ENCODE results near the gene FBXL17. TPM values are rescaled to one million over a fixed set of nuclear protein-coding genes. Genes with fewer than 3 reads are reported as not detected.

FBXL17 gene
- total and polyA plus RNA-seq, 2 of the 13 experiments (the other 11 are each of a cell fraction or from before 2014, with no cell fraction given) = 3.0 to 7.9 TPM

- no peak for TF ChIP-seq RBM22 (optimal IDR thresholded peaks at IDR 0.05; ENCODE audit: low read length)
These were observed 563.9 kb downstream of the FBXL17 start (continued) for GRCh38 chr5:107817951-107818350.

- ATAC-seq (no peak), DNase-seq (ENCODE audit: low spot score) (no peak), FAIRE-seq (no peak)
- H3K79me2 ChIP-seq (ENCODE audit: insufficient read depth, low read length) = no peaks in the 10 kb centered on the region
- intact Hi-C loops (cut with micrococcal nuclease; ENCODE audit: unreplicated experiment) = no loop called here
- no peak overlapping the region for H3K4me3 ChIP-seq (replicated peaks in 1 of 3; ENCODE audit: insufficient read depth in 1 of 3, low read depth in 2 of 3, low read length in 3 of 3)
- H3K4me2 ChIP-seq (ENCODE audit: low read depth, low read length) = no peak overlapping the region
- no peak overlapping the region for H3K9ac ChIP-seq (ENCODE audit: insufficient read depth, low read depth, low read length)
- no peaks in the 10 kb centered on the region for H3K9me3 ChIP-seq (ENCODE audit: low read length)
- BruUV-seq (replicated peaks) = no TSS peak
- ChIA-PET CTCF (ENCODE audit: low intra/inter-chr PET ratio, low total read pairs) (no interaction called here), POLR2A (no interaction called here)
- no peak overlapping the region for H3K27ac ChIP-seq (ENCODE audit: extremely low read length, insufficient read depth, low read length)
- no peaks in the 10 kb centered on the region for H3K36me3 ChIP-seq (replicated peaks in 1 of 2; ENCODE audit: control insufficient read depth in 1 of 2, insufficient read depth in 2 of 2, low read length in 2 of 2)
- TF ChIP-seq ZNF510 (CRISPR knock-in tag; IDR thresholded peaks at IDR 0.05; ENCODE audit: low read depth) = no peak
- 21% methylated on average over 3 of the region's 3 CpGs for WGBS (ENCODE audit: low lambda C conversion rate)
- H3K4me1 ChIP-seq (ENCODE audit: insufficient read depth, low read length) = no peaks in the 10 kb centered on the region
- H2AFZ ChIP-seq (ENCODE audit: low read length) = no peak overlapping the region
- peaks cover 0 to 1% of the 10 kb centered on the region in 2 experiments; a peak in 2 of 5 replicates for H3K27me3 ChIP-seq (ENCODE audit: control insufficient read depth in 1 of 2, insufficient read depth in 2 of 2, low read length in 2 of 2)
- in situ Hi-C loops (cut with HindIII; ENCODE audit: extremely low pct_ligation_motif_present, low pct_unique_long_range_greater_than_20kb) = no loop called here
- no peaks in the 10 kb centered on the region for H4K20me1 ChIP-seq (ENCODE audit: insufficient read depth, low read length)
These were observed 564.5 kb downstream of the FBXL17 start for GRCh38 chr5:107817436-107817835.

GRCh38 chr5:107815109-107815508 is 566.8 kb downstream of the FBXL17 start:
- CTCF ChIA-PET (ENCODE audit: low intra/inter-chr PET ratio, low total read pairs) = no interaction called here

More at GRCh38 chr5:107815109-107815508, 566.8 kb downstream of the FBXL17 start:
- Histone ChIP-seq H3K79me2 (ENCODE audit: insufficient read depth, low read length) (no peaks in the 10 kb centered on the region), H3K27me3 (ENCODE audit: control insufficient read depth in 1 of 2, insufficient read depth in 2 of 2, low read length in 2 of 2) (peaks cover 0 to 1% of the 10 kb centered on the region in 2 experiments; a peak in 2 of 5 replicates), H3K4me3 (replicated peaks in 1 of 3; ENCODE audit: insufficient read depth in 1 of 3, low read depth in 2 of 3, low read length in 3 of 3) (no peak overlapping the region), H3K4me2 (ENCODE audit: low read depth, low read length) (no peak overlapping the region), H3K36me3 (replicated peaks in 1 of 2; ENCODE audit: control insufficient read depth in 1 of 2, insufficient read depth in 2 of 2, low read length in 2 of 2) (no peaks in the 10 kb centered on the region), H2AFZ (ENCODE audit: low read length) (no peak overlapping the region), H3K9me3 (ENCODE audit: low read length) (no peaks in the 10 kb centered on the region), H4K20me1 (ENCODE audit: insufficient read depth, low read length) (no peaks in the 10 kb centered on the region), H3K9ac (ENCODE audit: insufficient read depth, low read depth, low read length) (no peak overlapping the region), H3K27ac (ENCODE audit: extremely low read length, insufficient read depth, low read length) (no peak overlapping the region), H3K4me1 (ENCODE audit: insufficient read depth, low read length) (no peaks in the 10 kb centered on the region)
- in situ Hi-C loops (cut with HindIII; ENCODE audit: extremely low pct_ligation_motif_present, low pct_unique_long_range_greater_than_20kb) (no loop called here), intact Hi-C loops (cut with micrococcal nuclease; ENCODE audit: unreplicated experiment) (no loop called here)
- ATAC-seq (no peak; the same call in 1 of the 3 replicates), FAIRE-seq (no peak), DNase-seq (ENCODE audit: low spot score) (no peak)
- POLR2A ChIA-PET = no interaction called here
- TF ChIP-seq TCF7L2 (IDR thresholded peaks at IDR 0.05; ENCODE audit: low read depth, low read length) = no peak
- no peak for TF ChIP-seq ZNF567 (CRISPR knock-in tag; IDR thresholded peaks at IDR 0.05; ENCODE audit: borderline replicate concordance)
- TF ChIP-seq ZNF101 (CRISPR knock-in tag; IDR thresholded peaks at IDR 0.05; ENCODE audit: borderline replicate concordance, low read depth) = no peak
- TF ChIP-seq ARNTL (CRISPR knock-in tag; IDR thresholded peaks at IDR 0.05) = no peak
- TF ChIP-seq ZBTB21 (CRISPR knock-in tag; IDR thresholded peaks at IDR 0.05) = no peak
- TF ChIP-seq ATRX (CRISPR knock-in tag; IDR thresholded peaks at IDR 0.05; ENCODE audit: borderline replicate concordance) = no peak
- TF ChIP-seq NFKB2 (CRISPR knock-in tag; IDR thresholded peaks at IDR 0.05; ENCODE audit: borderline replicate concordance) = no peak
- no peak for TF ChIP-seq KLF12 (CRISPR knock-in tag; IDR thresholded peaks at IDR 0.05; ENCODE audit: borderline replicate concordance)
- no peak for TF ChIP-seq HNRNPLL (IDR thresholded peaks at IDR 0.05; ENCODE audit: low read depth, low read length, poor library complexity, severe bottlenecking)
- no peak for TF ChIP-seq KLF9 (CRISPR knock-in tag; IDR thresholded peaks at IDR 0.05; ENCODE audit: low read depth)
- TF ChIP-seq RCOR2 (CRISPR knock-in tag; IDR thresholded peaks at IDR 0.05) = no peak
- no peak for TF ChIP-seq NR2C2 (CRISPR knock-in tag; IDR thresholded peaks at IDR 0.05; ENCODE audit: borderline replicate concordance)
- 42% methylated on average over 2 of the region's 10 CpGs for whole genome bisulfite sequencing (ENCODE audit: low lambda C conversion rate)
- no TSS peak for BruUV-seq (replicated peaks)
